CD4-positive, alpha-beta memory T cell (primary cell): Measurements from ENCODE around the gene TNFRSF6B. TPM values are rescaled to one million over a fixed set of nuclear protein-coding genes. Genes with fewer than 3 reads are reported as not detected.
A peak's percentile ranks its signal among the peaks of the same experiment; 100 is the strongest.

Source experiments
- CTCF ChIA-PET: fragments of 350-600 bp; sonication (Branson Sonifier 250); formaldehyde crosslinking; loops from one replicate; lab custom pipeline; 2021; ENCODE audit warnings: inconsistent platforms; ENCODE audit not compliant: partially characterized antibody; lab: Charles Lee
- POLR2A ChIA-PET: fragments of 350-600 bp; sonication (Branson Sonifier 250); formaldehyde crosslinking; loops from one replicate; lab custom pipeline; 2021; ENCODE audit not compliant: partially characterized antibody; lab: Charles Lee
- DNase-seq, 5 donors: peaks; one replicate each; pipeline versions ENCODE4 v3.0.0 to v3.0.0-alpha.2; 2020 to 2022; ENCODE audit warnings: mixed read lengths in 1 of 5
- H3K27ac ChIP-seq: one replicate; pipeline ENCODE4 v1.7.0; 2013; ENCODE audit warnings: low read depth, low read length
- H3K27me3 ChIP-seq: 2 replicates; pipeline ENCODE4 v1.7.0; 2013; ENCODE audit warnings: mild to moderate bottlenecking, low read length, moderate library complexity; ENCODE audit not compliant: insufficient read depth
- H3K36me3 ChIP-seq: 2 replicates; pipeline ENCODE4 v1.7.0; 2013; ENCODE audit warnings: mild to moderate bottlenecking, low read length, moderate library complexity; ENCODE audit not compliant: insufficient read depth
- H3K4me1 ChIP-seq: 2 replicates; pipeline ENCODE4 v1.7.0; 2013; ENCODE audit warnings: mild to moderate bottlenecking, low read length, moderate library complexity; ENCODE audit not compliant: insufficient read depth
- H3K4me3 ChIP-seq, 2 donors: one replicate each; pipeline ENCODE4 v1.7.0; 2013; ENCODE audit warnings: low read length in 2 of 2, mild to moderate bottlenecking in 1 of 2
- H3K9me3 ChIP-seq, 2 donors: one replicate each; pipeline ENCODE4 v1.7.0; 2013; ENCODE audit warnings: low read length in 2 of 2, control low read depth in 1 of 2; ENCODE audit not compliant: control insufficient read depth in 1 of 2
- H3K27ac Mint-ChIP-seq, 7 donors: one replicate each; pipeline ENCODE4 v1.8.0; 2020 to 2021; ENCODE audit warnings: mixed read lengths in 7 of 7, mild to moderate bottlenecking in 6 of 7, inconsistent platforms in 3 of 7, moderate library complexity in 3 of 7
- H3K27me3 Mint-ChIP-seq, 2 donors: one replicate each; pipeline ENCODE4 v1.8.0; 2020 to 2021; ENCODE audit warnings: mixed read lengths in 2 of 2
- H3K36me3 Mint-ChIP-seq, 2 donors: one replicate each; pipeline ENCODE4 v1.8.0; 2020 to 2021; ENCODE audit warnings: mixed read lengths in 2 of 2, inconsistent platforms in 1 of 2, mild to moderate bottlenecking in 1 of 2
- H3K4me1 Mint-ChIP-seq, 4 donors: one replicate each; pipeline ENCODE4 v1.8.0; 2020 to 2021; ENCODE audit warnings: mixed read lengths in 4 of 4, mild to moderate bottlenecking in 1 of 4
- H3K4me3 Mint-ChIP-seq, 8 donors: one replicate each; pipeline ENCODE4 v1.8.0; 2020 to 2021; ENCODE audit warnings: mixed read lengths in 8 of 8, mild to moderate bottlenecking in 7 of 8, moderate library complexity in 6 of 8, inconsistent platforms in 3 of 8
- H3K9me3 Mint-ChIP-seq, 8 donors: one replicate each; pipeline ENCODE4 v1.8.0; 2020 to 2021; ENCODE audit warnings: mixed read lengths in 8 of 8, mild to moderate bottlenecking in 5 of 8, inconsistent platforms in 3 of 8, moderate library complexity in 1 of 8
- intact Hi-C: fragments of 100-400 bp; cut with micrococcal nuclease; formaldehyde crosslinking; loops from one replicate; pipeline ENCODE4 v1.15.1; 2023
- polyA plus RNA-seq, 2 donors: library from polyadenylated mRNA; unstranded; fragments of 300-500 nt; fragmentation: Illumina TruSeq; gene quantifications; one replicate each; pipeline ENCODE4 v1.2.3, GENCODE V29; 2021
- total RNA-seq, 2 experiments: library from RNA; stranded (reverse); gene quantifications; one replicate each; pipeline ENCODE4 v1.2.3, GENCODE V29; 2021

TNFRSF6B gene
- total and polyA plus RNA-seq, 4 experiments from 2014 or later, result not detected

DNA sequence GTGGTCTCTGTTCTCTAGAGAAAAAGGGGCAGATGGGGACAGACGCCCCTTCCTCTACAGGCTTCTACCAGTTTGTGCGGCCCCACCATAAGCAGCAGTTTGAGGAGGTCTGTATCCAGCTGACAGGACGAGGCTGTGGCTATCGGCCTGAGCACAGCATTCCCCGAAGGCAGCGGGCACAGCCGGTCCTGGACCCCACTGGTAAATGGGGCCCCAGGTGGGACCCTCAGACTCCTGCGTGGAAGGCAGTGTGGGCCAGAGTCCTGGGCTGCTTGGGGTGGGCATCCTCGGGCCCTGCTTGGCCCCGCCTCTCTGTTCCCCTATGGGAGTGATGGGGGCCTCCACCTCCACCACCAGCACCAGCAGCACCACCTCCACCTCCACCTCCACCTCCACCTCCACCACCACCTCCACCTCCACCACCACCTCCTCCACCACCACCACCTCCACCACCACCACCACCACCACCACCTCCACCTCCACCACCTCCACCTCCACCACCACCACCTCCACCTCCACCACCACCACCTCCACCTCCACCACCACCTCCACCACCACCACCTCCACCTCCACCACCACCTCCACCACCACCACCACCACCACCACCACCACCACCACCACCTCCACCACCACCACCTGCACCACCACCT, 3.2 kb upstream of the TNFRSF6B start:
- Mint-ChIP-seq H3K9me3 (peaks cover 0 to 3% (median 0%) of the 10 kb centered on the region in 8 donors), H3K27ac (peak overlapping the region in 1 of 7 donors; percentile 78), H3K36me3 (peaks cover 0 to 2% of the 10 kb centered on the region in 2 donors), H3K27me3 (no peaks in the 10 kb centered on the region), H3K4me1 (peaks cover 6 to 16% (median 9%) of the 10 kb centered on the region in 4 donors), H3K4me3 (no peak overlapping the region)
- POLR2A ChIA-PET, result interaction anchor here (1.5 kb wide), 1 partner anchor 42 kb away, joined by 3 read pairs; no protein-coding TSS in a partner anchor
- Histone ChIP-seq H3K27ac (no peak overlapping the region), H3K9me3 (no peaks in the 10 kb centered on the region), H3K4me1 (peaks cover 22% of the 10 kb centered on the region), H3K27me3 (no peaks in the 10 kb centered on the region), H3K4me3 (no peak overlapping the region), H3K36me3 (no peaks in the 10 kb centered on the region)
- CTCF ChIA-PET, result no interaction called here
- intact Hi-C loops, result no loop called here
- no peak for DNase-seq

DNA sequence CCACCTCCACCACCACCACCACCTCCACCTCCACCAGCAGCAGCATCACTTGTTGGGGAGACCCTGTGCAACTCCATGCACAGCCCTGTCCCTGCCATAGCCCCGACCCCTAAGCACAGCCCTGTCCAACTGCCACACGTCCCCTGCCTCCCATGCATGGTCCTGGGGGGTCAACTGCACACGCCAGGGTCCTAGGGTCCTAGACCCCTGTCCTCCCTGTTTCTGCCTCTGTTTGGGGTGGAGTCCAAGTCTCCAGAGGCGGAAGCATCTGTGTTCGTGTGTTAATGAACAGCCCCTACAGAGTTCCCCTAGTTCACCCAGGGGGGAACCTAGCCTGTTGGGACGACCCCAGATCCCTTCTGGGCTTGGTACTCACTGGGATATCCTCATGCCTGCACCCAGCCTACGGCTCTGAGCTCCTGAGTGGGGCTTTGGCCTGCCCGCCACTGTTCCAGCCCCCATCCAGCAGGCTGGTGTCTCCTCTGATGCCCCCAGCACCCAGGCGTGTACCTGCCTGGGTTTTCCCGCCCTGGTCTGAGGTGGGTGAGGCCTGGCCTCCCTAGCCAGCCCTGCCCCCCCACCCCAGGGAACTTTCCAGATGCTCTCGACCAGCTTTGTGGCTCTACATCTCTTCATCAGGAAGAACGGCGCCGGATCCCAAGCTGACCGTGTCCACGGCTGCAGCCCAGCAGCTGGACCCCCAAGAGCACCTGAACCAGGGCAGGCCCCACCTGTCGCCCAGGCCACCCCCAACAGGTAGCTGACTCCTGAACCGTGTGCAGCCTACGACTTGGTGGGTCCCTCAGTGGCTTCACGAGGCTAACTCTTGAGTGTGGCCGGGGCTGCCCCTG, 2.5 kb upstream of the TNFRSF6B start:
- no peak overlapping the region for H3K27ac ChIP-seq
- H3K4me1 ChIP-seq, result peaks cover 27% of the 10 kb centered on the region
- CTCF ChIA-PET, result no interaction called here
- H3K36me3 ChIP-seq, result no peaks in the 10 kb centered on the region
- Mint-ChIP-seq H3K27me3 (no peaks in the 10 kb centered on the region), H3K36me3 (peaks cover 0 to 2% of the 10 kb centered on the region in 2 donors), H3K27ac (peak overlapping the region in 4 of 7 donors; percentile 23 to 78 (median 56)), H3K4me3 (peak overlapping the region in 2 of 8 donors; percentile 13 to 49), H3K9me3 (peaks cover 0 to 3% (median 0%) of the 10 kb centered on the region in 8 donors), H3K4me1 (peaks cover 6 to 16% (median 9%) of the 10 kb centered on the region in 4 donors)
- intact Hi-C loops, result no loop called here
- no peak for DNase-seq
- no peaks in the 10 kb centered on the region for H3K9me3 ChIP-seq
- POLR2A ChIA-PET, result interaction anchor here (1.5 kb wide), 1 partner anchor 42 kb away, joined by 3 read pairs; no protein-coding TSS in a partner anchor
- H3K27me3 ChIP-seq, result no peaks in the 10 kb centered on the region
- H3K4me3 ChIP-seq, result no peak overlapping the region

DNA sequence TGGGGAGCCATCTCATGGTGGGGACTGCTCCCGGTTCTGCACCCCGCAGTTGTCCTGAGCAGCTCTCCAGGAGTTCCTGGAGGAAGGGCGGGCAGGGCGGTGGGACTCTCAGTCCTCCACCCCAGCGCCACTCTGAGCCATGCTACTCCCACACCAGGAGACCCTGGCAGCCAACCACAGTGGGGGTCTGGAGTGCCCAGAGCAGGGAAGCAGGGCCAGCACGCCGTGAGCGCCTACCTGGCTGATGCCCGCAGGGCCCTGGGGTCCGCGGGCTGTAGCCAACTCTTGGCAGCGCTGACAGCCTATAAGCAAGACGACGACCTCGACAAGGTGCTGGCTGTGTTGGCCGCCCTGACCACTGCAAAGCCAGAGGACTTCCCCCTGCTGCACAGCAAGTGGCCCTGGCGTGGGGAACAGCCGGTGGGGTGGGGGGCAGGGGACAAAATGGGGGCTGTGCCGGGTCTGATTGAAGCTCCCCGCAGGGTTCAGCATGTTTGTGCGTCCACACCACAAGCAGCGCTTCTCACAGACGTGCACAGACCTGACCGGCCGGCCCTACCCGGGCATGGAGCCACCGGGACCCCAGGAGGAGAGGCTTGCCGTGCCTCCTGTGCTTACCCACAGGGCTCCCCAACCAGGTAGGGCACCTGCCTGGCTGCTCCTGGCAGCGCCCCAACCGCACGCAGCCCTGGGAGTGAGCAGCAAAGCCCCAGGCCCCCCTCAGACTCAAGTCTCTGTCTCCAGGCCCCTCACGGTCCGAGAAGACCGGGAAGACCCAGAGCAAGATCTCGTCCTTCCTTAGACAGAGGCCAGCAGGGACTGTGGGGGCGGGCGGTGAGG, 1.6 kb upstream of the TNFRSF6B start:
- peaks cover 0 to 2% of the 10 kb centered on the region in 2 donors for H3K36me3 Mint-ChIP-seq
- intact Hi-C loops, result no loop called here
- H3K27ac ChIP-seq, result no peak overlapping the region
- H3K27ac Mint-ChIP-seq, result peak overlapping the region in 1 of 7 donors; percentile 35
- no peaks in the 10 kb centered on the region for H3K27me3 Mint-ChIP-seq
- H3K9me3 Mint-ChIP-seq, result peaks cover 0 to 3% (median 0%) of the 10 kb centered on the region in 8 donors
- no peaks in the 10 kb centered on the region for H3K36me3 ChIP-seq
- H3K4me1 ChIP-seq, result peaks cover 33% of the 10 kb centered on the region
- H3K4me3 ChIP-seq, result no peak overlapping the region
- DNase-seq, result no peak
- POLR2A ChIA-PET, result interaction anchor here (0.7 to 1.5 kb wide), 3 partner anchors 26 to 60 kb away, joined by 3 to 4 read pairs (median 3); no protein-coding TSS in a partner anchor
- H3K4me3 Mint-ChIP-seq, result no peak overlapping the region
- H3K9me3 ChIP-seq, result no peaks in the 10 kb centered on the region
- CTCF ChIA-PET, result no interaction called here
- H3K27me3 ChIP-seq, result no peaks in the 10 kb centered on the region
- peaks cover 6 to 17% (median 11%) of the 10 kb centered on the region in 4 donors for H3K4me1 Mint-ChIP-seq

DNA sequence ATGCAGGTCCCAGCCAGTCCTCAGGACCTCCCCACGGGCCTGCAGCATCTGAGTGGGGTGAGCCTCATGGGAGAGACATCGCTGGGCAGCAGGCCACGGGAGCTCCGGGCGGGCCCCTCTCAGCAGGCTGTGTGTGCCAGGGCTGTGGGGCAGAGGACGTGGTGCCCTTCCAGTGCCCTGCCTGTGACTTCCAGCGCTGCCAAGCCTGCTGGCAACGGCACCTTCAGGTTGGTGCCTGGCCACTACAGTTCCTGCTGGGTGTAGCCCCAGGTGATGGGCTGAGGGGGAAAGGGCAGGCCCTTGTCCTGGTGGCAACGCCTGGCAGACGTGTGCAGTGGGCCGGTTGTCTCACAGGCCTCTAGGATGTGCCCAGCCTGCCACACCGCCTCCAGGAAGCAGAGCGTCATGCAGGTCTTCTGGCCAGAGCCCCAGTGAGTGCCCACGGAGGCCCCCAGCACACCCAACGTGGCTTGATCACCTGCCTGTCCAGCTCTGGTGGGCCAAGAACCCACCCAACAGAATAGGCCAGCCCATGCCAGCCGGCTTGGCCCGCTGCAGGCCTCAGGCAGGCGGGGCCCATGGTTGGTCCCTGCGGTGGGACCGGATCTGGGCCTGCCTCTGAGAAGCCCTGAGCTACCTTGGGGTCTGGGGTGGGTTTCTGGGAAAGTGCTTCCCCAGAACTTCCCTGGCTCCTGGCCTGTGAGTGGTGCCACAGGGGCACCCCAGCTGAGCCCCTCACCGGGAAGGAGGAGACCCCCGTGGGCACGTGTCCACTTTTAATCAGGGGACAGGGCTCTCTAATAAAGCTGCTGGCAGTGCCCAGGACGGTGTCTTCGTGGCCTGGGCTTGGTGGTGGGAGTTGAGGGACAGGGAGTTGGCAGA, 787 bp upstream of the TNFRSF6B start:
- Histone ChIP-seq H3K27me3 (no peaks in the 10 kb centered on the region), H3K9me3 (no peaks in the 10 kb centered on the region), H3K27ac (no peak overlapping the region), H3K36me3 (no peaks in the 10 kb centered on the region), H3K4me1 (peaks cover 36% of the 10 kb centered on the region), H3K4me3 (no peak overlapping the region)
- H3K27me3 Mint-ChIP-seq, result no peaks in the 10 kb centered on the region
- peaks cover 0 to 2% of the 10 kb centered on the region in 2 donors for H3K36me3 Mint-ChIP-seq
- H3K4me3 Mint-ChIP-seq, result peak overlapping the region in 1 of 8 donors; percentile 36
- POLR2A ChIA-PET, result interaction anchor here (0.7 to 3.6 kb wide), 5 partner anchors 11 to 61 kb away, joined by 3 to 26 read pairs (median 4); partner anchors contain the start of genes ARFRP1, LIME1 and ZGPAT
- no peak for DNase-seq
- intact Hi-C loops, result no loop called here
- H3K4me1 Mint-ChIP-seq, result peaks cover 6 to 20% (median 12%) of the 10 kb centered on the region in 4 donors
- H3K27ac Mint-ChIP-seq, result peak overlapping the region in 1 of 7 donors; percentile 41
- CTCF ChIA-PET, result interaction anchor here (0.7 kb wide), 1 partner anchor 90 kb away, joined by 4 read pairs; no protein-coding TSS in a partner anchor
- peaks cover 0 to 3% (median 0%) of the 10 kb centered on the region in 8 donors for H3K9me3 Mint-ChIP-seq

DNA sequence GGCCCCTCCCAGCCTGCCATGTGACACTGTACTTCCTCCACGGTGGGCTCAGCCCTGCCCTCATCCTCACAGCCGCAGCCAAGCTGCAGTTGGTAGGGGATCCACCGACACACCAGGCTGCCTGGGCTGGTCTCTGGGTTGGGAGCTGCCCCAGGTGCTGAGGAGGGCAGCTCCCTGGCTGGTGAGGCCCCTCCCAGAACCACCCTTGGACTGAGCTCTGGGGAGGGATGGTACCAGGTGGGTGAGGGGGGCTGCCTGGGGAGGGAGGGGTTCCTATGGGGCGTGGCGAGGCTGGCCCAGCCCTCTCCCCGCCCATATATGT, 185 bp upstream of the TNFRSF6B start:
- Mint-ChIP-seq H3K4me3 (peak overlapping the region in 1 of 8 donors; percentile 67), H3K9me3 (peaks cover 0 to 3% (median 0%) of the 10 kb centered on the region in 8 donors), H3K27me3 (no peaks in the 10 kb centered on the region), H3K4me1 (peaks cover 7 to 24% (median 14%) of the 10 kb centered on the region in 4 donors), H3K36me3 (peaks cover 0 to 2% of the 10 kb centered on the region in 2 donors), H3K27ac (peak overlapping the region in 3 of 7 donors; percentile 41 to 59 (median 42))
- H3K27ac ChIP-seq, result no peak overlapping the region
- no peaks in the 10 kb centered on the region for H3K36me3 ChIP-seq
- no peaks in the 10 kb centered on the region for H3K9me3 ChIP-seq
- H3K4me3 ChIP-seq, result no peak overlapping the region
- peak in 2 of 5 donors; percentile 20 for DNase-seq
- CTCF ChIA-PET, result interaction anchor here (0.7 kb wide), 1 partner anchor 90 kb away, joined by 4 read pairs; no protein-coding TSS in a partner anchor
- intact Hi-C loops, result no loop called here
- no peaks in the 10 kb centered on the region for H3K27me3 ChIP-seq
- H3K4me1 ChIP-seq, result peaks cover 42% of the 10 kb centered on the region
- POLR2A ChIA-PET, result interaction anchor here (1.1 to 3.6 kb wide), 4 partner anchors 11 to 45 kb away, joined by 3 to 26 read pairs (median 11); partner anchors contain the start of genes ARFRP1, LIME1 and ZGPAT

DNA sequence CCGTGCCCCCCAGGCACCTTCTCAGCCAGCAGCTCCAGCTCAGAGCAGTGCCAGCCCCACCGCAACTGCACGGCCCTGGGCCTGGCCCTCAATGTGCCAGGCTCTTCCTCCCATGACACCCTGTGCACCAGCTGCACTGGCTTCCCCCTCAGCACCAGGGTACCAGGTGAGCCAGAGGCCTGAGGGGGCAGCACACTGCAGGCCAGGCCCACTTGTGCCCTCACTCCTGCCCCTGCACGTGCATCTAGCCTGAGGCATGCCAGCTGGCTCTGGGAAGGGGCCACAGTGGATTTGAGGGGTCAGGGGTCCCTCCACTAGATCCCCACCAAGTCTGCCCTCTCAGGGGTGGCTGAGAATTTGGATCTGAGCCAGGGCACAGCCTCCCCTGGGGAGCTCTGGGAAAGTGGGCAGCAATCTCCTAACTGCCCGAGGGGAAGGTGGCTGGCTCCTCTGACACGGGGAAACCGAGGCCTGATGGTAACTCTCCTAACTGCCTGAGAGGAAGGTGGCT, 960 bp downstream of the TNFRSF6B start:
- H3K27me3 ChIP-seq, result no peaks in the 10 kb centered on the region
- no peak for DNase-seq
- H3K27ac Mint-ChIP-seq, result peak overlapping the region in 1 of 7 donors; percentile 74
- peaks cover 0 to 3% (median 0%) of the 10 kb centered on the region in 8 donors for H3K9me3 Mint-ChIP-seq
- H3K4me3 ChIP-seq, result no peak overlapping the region
- H3K36me3 ChIP-seq, result no peaks in the 10 kb centered on the region
- H3K4me3 Mint-ChIP-seq, result peak overlapping the region in 3 of 8 donors; percentile 31 to 67 (median 65)
- no peaks in the 10 kb centered on the region for H3K27me3 Mint-ChIP-seq
- H3K9me3 ChIP-seq, result no peaks in the 10 kb centered on the region
- H3K4me1 Mint-ChIP-seq, result peaks cover 6 to 32% (median 17%) of the 10 kb centered on the region in 4 donors
- CTCF ChIA-PET, result no interaction called here
- H3K4me1 ChIP-seq, result peaks cover 47% of the 10 kb centered on the region
- intact Hi-C loops, result no loop called here
- H3K36me3 Mint-ChIP-seq, result peaks cover 0 to 4% of the 10 kb centered on the region in 2 donors
- H3K27ac ChIP-seq, result no peak overlapping the region
- POLR2A ChIA-PET, result interaction anchor here (0.8 to 3.6 kb wide), 8 partner anchors 8 to 282 kb away, joined by 3 to 26 read pairs (median 4); partner anchors contain the start of genes ARFRP1, GMEB2, LIME1 and SAMD10
